Measurements from ENCODE around the gene DLEU7. TPM values are rescaled to one million over a fixed set of nuclear protein-coding genes. Genes with fewer than 3 reads are reported as not detected.

Gene DLEU7
- polyA plus RNA-seq (ENCODE audit: insufficient read length in 4 of 4) = 1 to 10 TPM; 1.2 to 1.3 (median 1.2) TPM

- no peak for DNase-seq (ENCODE audit: low read depth in 4 of 4, low spot score in 2 of 4)
These were observed at the start of gene DLEU7 for GRCh38 chr13:50843257-50844083. DLEU7 (minus strand) TSS chr13:50843692; CDS start chr13:50843646, 46 bp downstream.

- DNase-seq (ENCODE audit: low read depth in 4 of 4, low spot score in 2 of 4) = no peak
These were observed 48.9 kb upstream of the DLEU7 start for GRCh38 chr13:50892210-50892944.

- DNase-seq (ENCODE audit: low read depth in 4 of 4, low spot score in 2 of 4) = no peak
These were observed 47.7 kb upstream of the DLEU7 start for GRCh38 chr13:50891206-50891605.

GRCh38 chr13:50889317-50889716 is 45.8 kb upstream of the DLEU7 start:
- no peak for DNase-seq (ENCODE audit: low read depth in 4 of 4, low spot score in 2 of 4)

GRCh38 chr13:50888362-50888761 is 44.9 kb upstream of the DLEU7 start:
- DNase-seq (ENCODE audit: low read depth in 4 of 4, low spot score in 2 of 4) = no peak

- no peak for DNase-seq (ENCODE audit: low read depth in 4 of 4, low spot score in 2 of 4)
These were observed 43.7 kb upstream of the DLEU7 start for GRCh38 chr13:50887151-50887550.

GRCh38 chr13:50884265-50884664 is 40.8 kb upstream of the DLEU7 start:
- no peak for DNase-seq (ENCODE audit: low read depth in 4 of 4, low spot score in 2 of 4)

- no peak for DNase-seq (ENCODE audit: low read depth in 4 of 4, low spot score in 2 of 4)
These were observed 40.2 kb upstream of the DLEU7 start for GRCh38 chr13:50883728-50884127.

GRCh38 chr13:50882816-50883435 is 39.4 kb upstream of the DLEU7 start:
- no peak for DNase-seq (ENCODE audit: low read depth in 4 of 4, low spot score in 2 of 4)

- no peak for DNase-seq (ENCODE audit: low read depth in 4 of 4, low spot score in 2 of 4)
These were observed 30.5 kb upstream of the DLEU7 start for GRCh38 chr13:50873991-50874390.

- DNase-seq (ENCODE audit: low read depth in 4 of 4, low spot score in 2 of 4) = no peak
These were observed 30.0 kb upstream of the DLEU7 start for GRCh38 chr13:50873467-50873866.

- no peak for DNase-seq (ENCODE audit: low read depth in 4 of 4, low spot score in 2 of 4)
These were observed 27.9 kb upstream of the DLEU7 start for GRCh38 chr13:50871405-50871804.

- no peak for DNase-seq (ENCODE audit: low read depth in 4 of 4, low spot score in 2 of 4)
These were observed 24.1 kb upstream of the DLEU7 start for GRCh38 chr13:50867637-50867945.

- DNase-seq (ENCODE audit: low read depth in 4 of 4, low spot score in 2 of 4) = no peak
These were observed 23.5 kb upstream of the DLEU7 start for GRCh38 chr13:50866817-50867636.

- DNase-seq (ENCODE audit: low read depth in 4 of 4, low spot score in 2 of 4) = no peak
These were observed 21.0 kb upstream of the DLEU7 start for GRCh38 chr13:50864492-50864891.

- DNase-seq (ENCODE audit: low read depth in 4 of 4, low spot score in 2 of 4) = no peak
These were observed 12.2 kb upstream of the DLEU7 start for GRCh38 chr13:50855681-50856080.

GRCh38 chr13:50850445-50850844 is 7.0 kb upstream of the DLEU7 start:
- no peak for DNase-seq (ENCODE audit: low read depth in 4 of 4, low spot score in 2 of 4)

GRCh38 chr13:50847501-50847900 is 4.0 kb upstream of the DLEU7 start:
- DNase-seq (ENCODE audit: low read depth in 4 of 4, low spot score in 2 of 4) = no peak

GRCh38 chr13:50846861-50847475 is 3.5 kb upstream of the DLEU7 start:
- no peak for DNase-seq (ENCODE audit: low read depth in 4 of 4, low spot score in 2 of 4)

GRCh38 chr13:50845211-50845610 is 1.7 kb upstream of the DLEU7 start:
- DNase-seq (ENCODE audit: low read depth in 4 of 4, low spot score in 2 of 4) = no peak

Measured in left renal cortex interstitium (tissue), 4 donors.